ENCODE results near the gene GNAQ. TPM values are rescaled to one million over a fixed set of nuclear protein-coding genes. Genes with fewer than 3 reads are reported as not detected.

Gene GNAQ
- total and polyA plus RNA-seq, 2 experiments from 2014 or later = 21.1 to 43.1 TPM

DNA sequence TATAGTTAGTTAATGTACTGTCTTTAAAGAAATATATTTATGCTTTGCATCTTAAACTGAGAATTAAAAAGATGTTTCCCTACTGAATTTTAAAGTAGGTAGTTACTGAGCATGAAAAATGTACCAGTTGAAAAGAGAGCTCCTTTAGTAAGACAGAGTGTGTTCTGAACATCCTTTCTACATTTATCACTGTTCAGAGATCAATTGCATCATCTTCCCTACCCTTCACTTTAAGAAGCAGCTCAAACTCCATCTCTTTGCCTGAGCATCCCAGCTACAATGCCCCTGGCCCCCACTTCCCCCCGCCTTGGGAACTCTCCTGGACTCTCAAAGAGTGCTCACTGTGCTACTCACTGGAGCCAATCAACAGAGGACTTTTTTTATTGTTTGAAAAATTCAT lies 164.7 kb downstream of the GNAQ start (continued):
- TF ChIP-seq, protein P1, sequence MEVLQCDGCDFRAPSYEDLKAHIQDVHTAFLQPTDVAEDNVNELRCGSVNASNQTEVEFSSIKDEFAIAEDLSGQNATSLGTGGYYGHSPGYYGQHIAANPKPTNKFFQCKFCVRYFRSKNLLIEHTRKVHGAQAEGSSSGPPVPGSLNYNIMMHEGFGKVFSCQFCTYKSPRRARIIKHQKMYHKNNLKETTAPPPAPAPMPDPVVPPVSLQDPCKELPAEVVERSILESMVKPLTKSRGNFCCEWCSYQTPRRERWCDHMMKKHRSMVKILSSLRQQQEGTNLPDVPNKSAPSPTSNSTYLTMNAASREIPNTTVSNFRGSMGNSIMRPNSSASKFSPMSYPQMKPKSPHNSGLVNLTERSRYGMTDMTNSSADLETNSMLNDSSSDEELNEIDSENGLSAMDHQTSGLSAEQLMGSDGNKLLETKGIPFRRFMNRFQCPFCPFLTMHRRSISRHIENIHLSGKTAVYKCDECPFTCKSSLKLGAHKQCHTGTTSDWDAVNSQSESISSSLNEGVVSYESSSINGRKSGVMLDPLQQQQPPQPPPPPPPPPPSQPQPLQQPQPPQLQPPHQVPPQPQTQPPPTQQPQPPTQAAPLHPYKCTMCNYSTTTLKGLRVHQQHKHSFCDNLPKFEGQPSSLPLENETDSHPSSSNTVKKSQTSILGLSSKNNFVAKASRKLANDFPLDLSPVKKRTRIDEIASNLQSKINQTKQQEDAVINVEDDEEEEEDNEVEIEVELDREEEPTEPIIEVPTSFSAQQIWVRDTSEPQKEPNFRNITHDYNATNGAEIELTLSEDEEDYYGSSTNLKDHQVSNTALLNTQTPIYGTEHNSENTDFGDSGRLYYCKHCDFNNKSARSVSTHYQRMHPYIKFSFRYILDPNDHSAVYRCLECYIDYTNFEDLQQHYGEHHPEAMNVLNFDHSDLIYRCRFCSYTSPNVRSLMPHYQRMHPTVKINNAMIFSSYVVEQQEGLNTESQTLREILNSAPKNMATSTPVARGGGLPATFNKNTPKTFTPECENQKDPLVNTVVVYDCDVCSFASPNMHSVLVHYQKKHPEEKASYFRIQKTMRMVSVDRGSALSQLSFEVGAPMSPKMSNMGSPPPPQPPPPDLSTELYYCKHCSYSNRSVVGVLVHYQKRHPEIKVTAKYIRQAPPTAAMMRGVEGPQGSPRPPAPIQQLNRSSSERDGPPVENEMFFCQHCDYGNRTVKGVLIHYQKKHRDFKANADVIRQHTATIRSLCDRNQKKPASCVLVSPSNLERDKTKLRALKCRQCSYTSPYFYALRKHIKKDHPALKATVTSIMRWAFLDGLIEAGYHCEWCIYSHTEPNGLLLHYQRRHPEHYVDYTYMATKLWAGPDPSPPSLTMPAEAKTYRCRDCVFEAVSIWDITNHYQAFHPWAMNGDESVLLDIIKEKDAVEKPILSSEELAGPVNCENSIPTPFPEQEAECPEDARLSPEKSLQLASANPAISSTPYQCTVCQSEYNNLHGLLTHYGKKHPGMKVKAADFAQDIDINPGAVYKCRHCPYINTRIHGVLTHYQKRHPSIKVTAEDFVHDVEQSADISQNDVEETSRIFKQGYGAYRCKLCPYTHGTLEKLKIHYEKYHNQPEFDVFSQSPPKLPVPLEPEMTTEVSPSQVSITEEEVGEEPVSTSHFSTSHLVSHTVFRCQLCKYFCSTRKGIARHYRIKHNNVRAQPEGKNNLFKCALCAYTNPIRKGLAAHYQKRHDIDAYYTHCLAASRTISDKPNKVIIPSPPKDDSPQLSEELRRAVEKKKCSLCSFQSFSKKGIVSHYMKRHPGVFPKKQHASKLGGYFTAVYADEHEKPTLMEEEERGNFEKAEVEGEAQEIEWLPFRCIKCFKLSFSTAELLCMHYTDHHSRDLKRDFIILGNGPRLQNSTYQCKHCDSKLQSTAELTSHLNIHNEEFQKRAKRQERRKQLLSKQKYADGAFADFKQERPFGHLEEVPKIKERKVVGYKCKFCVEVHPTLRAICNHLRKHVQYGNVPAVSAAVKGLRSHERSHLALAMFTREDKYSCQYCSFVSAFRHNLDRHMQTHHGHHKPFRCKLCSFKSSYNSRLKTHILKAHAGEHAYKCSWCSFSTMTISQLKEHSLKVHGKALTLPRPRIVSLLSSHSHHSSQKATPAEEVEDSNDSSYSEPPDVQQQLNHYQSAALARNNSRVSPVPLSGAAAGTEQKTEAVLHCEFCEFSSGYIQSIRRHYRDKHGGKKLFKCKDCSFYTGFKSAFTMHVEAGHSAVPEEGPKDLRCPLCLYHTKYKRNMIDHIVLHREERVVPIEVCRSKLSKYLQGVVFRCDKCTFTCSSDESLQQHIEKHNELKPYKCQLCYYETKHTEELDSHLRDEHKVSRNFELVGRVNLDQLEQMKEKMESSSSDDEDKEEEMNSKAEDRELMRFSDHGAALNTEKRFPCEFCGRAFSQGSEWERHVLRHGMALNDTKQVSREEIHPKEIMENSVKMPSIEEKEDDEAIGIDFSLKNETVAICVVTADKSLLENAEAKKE (CRISPR knock-in tag; IDR thresholded peaks at IDR 0.05) = no peak
- TF ChIP-seq EZH2phosphoT487 (IDR thresholded peaks at IDR 0.05; ENCODE audit: unreplicated experiment) (no peak), POLR2AphosphoS5 (IDR thresholded peaks at IDR 0.05; ENCODE audit: low read depth) (no peak), ZNF114 (CRISPR knock-in tag; IDR thresholded peaks at IDR 0.05) (no peak), NANOG (IDR thresholded peaks at IDR 0.05; ENCODE audit: borderline replicate concordance) (no peak), EZH2 (IDR thresholded peaks at IDR 0.05; ENCODE audit: low read depth, unreplicated experiment) (no peak), JUNB (IDR thresholded peaks at IDR 0.05; ENCODE audit: unreplicated experiment) (no peak)
- TF ChIP-seq, protein P2, sequence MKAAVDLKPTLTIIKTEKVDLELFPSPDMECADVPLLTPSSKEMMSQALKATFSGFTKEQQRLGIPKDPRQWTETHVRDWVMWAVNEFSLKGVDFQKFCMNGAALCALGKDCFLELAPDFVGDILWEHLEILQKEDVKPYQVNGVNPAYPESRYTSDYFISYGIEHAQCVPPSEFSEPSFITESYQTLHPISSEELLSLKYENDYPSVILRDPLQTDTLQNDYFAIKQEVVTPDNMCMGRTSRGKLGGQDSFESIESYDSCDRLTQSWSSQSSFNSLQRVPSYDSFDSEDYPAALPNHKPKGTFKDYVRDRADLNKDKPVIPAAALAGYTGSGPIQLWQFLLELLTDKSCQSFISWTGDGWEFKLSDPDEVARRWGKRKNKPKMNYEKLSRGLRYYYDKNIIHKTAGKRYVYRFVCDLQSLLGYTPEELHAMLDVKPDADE (IDR thresholded peaks at IDR 0.05) = no peak

DNA sequence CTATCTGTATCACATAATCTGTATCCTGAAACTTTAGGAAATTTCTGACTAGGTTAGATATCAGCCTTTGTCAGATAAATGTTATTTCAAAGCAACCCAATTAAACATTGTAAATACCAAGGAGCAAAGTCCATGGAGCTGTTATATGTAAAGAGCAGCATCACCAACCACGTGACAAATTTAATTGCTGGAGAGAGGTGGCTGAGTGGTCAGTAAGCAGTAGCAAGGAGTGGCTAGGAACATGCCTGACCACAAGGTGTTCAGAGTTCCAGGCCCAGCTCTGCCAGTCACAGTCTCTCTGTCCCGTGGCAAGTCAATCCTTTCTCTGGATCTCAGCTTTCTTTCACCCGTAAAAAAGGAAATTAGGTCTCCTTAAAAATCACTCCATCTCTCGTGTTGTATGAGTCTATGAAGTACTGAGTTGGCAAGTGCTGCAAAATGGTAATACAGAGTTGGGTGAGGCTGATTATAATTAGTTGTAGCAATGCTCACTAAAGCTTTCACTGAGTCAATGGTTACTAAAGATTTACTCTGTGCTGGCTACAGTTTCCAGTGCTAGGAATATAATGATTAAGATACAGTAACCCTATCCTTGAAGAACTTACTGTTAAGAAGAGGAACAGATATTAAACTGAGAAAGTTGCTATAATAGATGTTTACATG lies 166.1 kb downstream of the GNAQ start:
- H3K27me3 ChIP-seq (ENCODE audit: insufficient read depth) = no peaks in the 10 kb centered on the region
- ATAC-seq (no peak), DNase-seq (ENCODE audit: low spot score) (no peak)
- H3K4me1 ChIP-seq (ENCODE audit: insufficient read depth) = no peaks in the 10 kb centered on the region
- no peak overlapping the region for H2AFZ ChIP-seq
- peaks cover 15% of the 10 kb centered on the region for H3K27me3 Mint-ChIP-seq (ENCODE audit: insufficient read depth, low read depth, poor library complexity)
- H3F3A ChIP-seq (replicated peaks; ENCODE audit: low read depth) = no peaks in the 10 kb centered on the region
- H3K27ac Mint-ChIP-seq = no peak overlapping the region
- peaks cover 46% of the 10 kb centered on the region for H3K36me3 Mint-ChIP-seq (ENCODE audit: low read depth)
- H3K36me3 ChIP-seq (ENCODE audit: insufficient read depth) = no peaks in the 10 kb centered on the region; the same call in 1 of the 2 replicates
- H3K79me2 ChIP-seq (replicated peaks; ENCODE audit: insufficient read depth) = peaks cover 15% of the 10 kb centered on the region; the same call in 1 of the 2 replicates
- no peak overlapping the region for H3K4me2 ChIP-seq
- no peak overlapping the region for H3K27ac ChIP-seq (ENCODE audit: low read depth)
- H4K20me1 ChIP-seq (replicated peaks; ENCODE audit: insufficient read depth) = no peaks in the 10 kb centered on the region; the same call in 1 of the 2 replicates
- H3K9me2 ChIP-seq (ENCODE audit: insufficient read depth) = no peaks in the 10 kb centered on the region
- H3K4me1 Mint-ChIP-seq = no peaks in the 10 kb centered on the region
- no peak overlapping the region for H3K4me3 ChIP-seq
- peaks cover 44% of the 10 kb centered on the region for H3K9me3 Mint-ChIP-seq
- no peak overlapping the region for H3K4me3 Mint-ChIP-seq
- TF ChIP-seq STAT1 (IDR thresholded peaks at IDR 0.05; ENCODE audit: unreplicated experiment) = no peak
- no peak for TF ChIP-seq ZNF114 (CRISPR knock-in tag; IDR thresholded peaks at IDR 0.05)
